Umbilical cord (tissue), 2 donors: ENCODE data around the gene ZNF274. TPM values are rescaled to one million over a fixed set of nuclear protein-coding genes. Genes with fewer than 3 reads are reported as not detected.
"Not testable (repeated sequence)": the region's sequence is repeated elsewhere in the genome, so short reads cannot be mapped to it uniquely, and the experiment has no call there.

Source experiments
- DNase-seq: peaks from one replicate; pipeline ENCODE4 v3.0.0-alpha.2; 2015; ENCODE audit warnings: low spot score
- total RNA-seq: library from RNA; depleted of rRNA; stranded (reverse); fragments of >200 nt; gene quantifications from one replicate; pipeline ENCODE4 v1.2.3, GENCODE V29; 2014; ENCODE audit warnings: low replicate concordance; ENCODE audit not compliant: insufficient read depth

Gene ZNF274
- total RNA-seq, 1 donor from 2014 or later: 14.7 TPM

- DNase-seq: no peak
Measured at GRCh38 chr19:58212336-58213074, 29.6 kb downstream of the ZNF274 start.

GRCh38 chr19:58213075-58213369, 30.2 kb downstream of the ZNF274 start:
- DNase-seq: no peak

GRCh38 chr19:58217069-58217481, 34.2 kb downstream of the ZNF274 start:
- DNase-seq: no peak

GRCh38 chr19:58217607-58218391, 34.9 kb downstream of the ZNF274 start:
- no peak for DNase-seq

GRCh38 chr19:58218899-58219298, 36.0 kb downstream of the ZNF274 start:
- no peak for DNase-seq

- no peak for DNase-seq
Measured at GRCh38 chr19:58227964-58228584, 45.2 kb downstream of the ZNF274 start.

- DNase-seq: peak; percentile 83
Measured at GRCh38 chr19:58228585-58229254, 45.9 kb downstream of the ZNF274 start, which contains the start of gene ZNF544. TSS of gene ZNF544 (plus strand) at chr19:58228914. CDS start at chr19:58244024, 15,110 bp downstream.

GRCh38 chr19:58229255-58229639, 46.4 kb downstream of the ZNF274 start:
- peak; percentile 8 for DNase-seq

- DNase-seq: no peak
Measured at GRCh38 chr19:58237324-58237723, 54.5 kb downstream of the ZNF274 start.

- no peak for DNase-seq
Measured at GRCh38 chr19:58243351-58243750, 60.5 kb downstream of the ZNF274 start.

- no peak for DNase-seq
Measured at GRCh38 chr19:58248886-58249285, 66.0 kb downstream of the ZNF274 start.

- DNase-seq: no peak
Measured at GRCh38 chr19:58252102-58252685, 69.3 kb downstream of the ZNF274 start.

- not testable (repeated sequence) for DNase-seq
Measured at GRCh38 chr19:58258259-58258658, 75.4 kb downstream of the ZNF274 start.

GRCh38 chr19:58261600-58261967, 78.7 kb downstream of the ZNF274 start:
- DNase-seq: no peak

- DNase-seq: no peak
Measured at GRCh38 chr19:58261968-58262921, 79.4 kb downstream of the ZNF274 start.

- DNase-seq: no peak
Measured at GRCh38 chr19:58262922-58263296, 80.0 kb downstream of the ZNF274 start.
